Ovary (tissue), 9 donors: ENCODE measurements around the gene CLDN4. TPM values are rescaled to one million over a fixed set of nuclear protein-coding genes. Genes with fewer than 3 reads are reported as not detected.

Experiments
- DNase-seq, 5 donors: peaks; one replicate each; pipeline ENCODE4 v3.0.0-alpha.2; 2019 to 2020
- H3K27ac ChIP-seq, 2 donors: fragments of 200-600 bp; one replicate each; pipeline versions ENCODE4 v1.5.1 to v1.8.0; 2019 to 2022
- H3K27me3 ChIP-seq: fragments of 200-600 bp; one replicate; pipeline ENCODE4 v1.8.0; 2022
- H3K36me3 ChIP-seq: fragments of 200-600 bp; sonication (generic); one replicate; pipeline ENCODE4 v1.5.1; 2019
- H3K4me1 ChIP-seq: one replicate; pipeline ENCODE4 v1.8.1; 2013; ENCODE audit warnings: mild to moderate bottlenecking, moderate library complexity; ENCODE audit not compliant: insufficient read depth
- H3K4me3 ChIP-seq: fragments of 200-600 bp; sonication (generic); one replicate; pipeline ENCODE4 v1.5.1; 2017
- H3K9me3 ChIP-seq, 2 donors: fragments of 200-600 bp in 1 of 2; sonication (generic) in 1 of 2; one replicate each; pipeline versions ENCODE4 v1.5.1 to v1.8.1; 2013 to 2019; ENCODE audit warnings: mild to moderate bottlenecking in 1 of 2, moderate library complexity in 1 of 2
- EP300 ChIP-seq: sonication (generic); formaldehyde crosslinking; IDR thresholded peaks from one replicate; pipeline ENCODE4 v1.6.1; 2017; ENCODE audit warnings: antibody characterized with exemption
- POLR2A ChIP-seq: fragments of 450-650 bp; IDR thresholded peaks from one replicate; pipeline ENCODE4 v1.6.1; 2017; ENCODE audit warnings: antibody characterized with exemption, mild to moderate bottlenecking, moderate library complexity
- WGBS, 3 donors: extraction: QIAGEN DNeasy Blood & Tissue Kit in 1 of 3; methylation state at CpG; one replicate each; pipeline versions ENCODE4 v1.1.5 to v1.1.7; 2013 to 2017; 5-methylcytosine and 5-hydroxymethylcytosine counted together
- intact Hi-C, 4 donors: fragments of 100-400 bp; cut with DNase I; formaldehyde crosslinking; loops; one replicate each; pipeline versions ENCODE4 v1.11.0 to v1.15.1; 2022 to 2023
- polyA plus RNA-seq, 2 donors: library from polyadenylated mRNA; stranded (reverse); fragments of 200-250 nt in 1 of 2; fragments of 350-450 nt in 1 of 2; fragmentation: Illumina TruSeq in 1 of 2; extraction: RNeasy Lipid Tissue Mini Kit (QIAGEN cat#74804) in 1 of 2; gene quantifications; one replicate each; pipeline ENCODE4 v1.2.3, GENCODE V29; 2013 to 2014
- total RNA-seq, 7 donors: library from RNA; depleted of rRNA in 2 of 7; stranded (reverse); fragments of >200 nt in 2 of 7; fragmentation: NEBNext Ultra II Directional in 3 of 7; extraction: Animal tissue kit (Norgen Biotek cat#: 25700) in 3 of 7; gene quantifications; one replicate each; pipeline versions ENCODE4 v1.1.0 to v1.2.4, GENCODE V29; 2016 to 2023
- TF ChIP-seq, protein P1 (sequence below), 3 donors: fragments of 450-650 bp in 2 of 3; fragments of 200-600 bp in 1 of 3; IDR thresholded peaks; one replicate each; pipeline versions ENCODE4 v1.5.1 to v1.8.0; 2016 to 2022; ENCODE audit warnings: antibody characterized with exemption in 3 of 3, mild to moderate bottlenecking in 1 of 3
- donor health status: DM: no; HTN: no; CAD: no; lungs with moderate emphysema.
- donor health status: DM: no; HTN: no; CAD: no.
- donor health status: Bipolar disorder and iron deficiency.
- donor health status: DM: yes; HTN: yes; CAD: no.
- donor health status: DM: no; HTN: no; CAD: no.
- donor health status: DM: yes; HTN: yes; CAD: no.

CLDN4 gene
- total and polyA plus RNA-seq, 9 donors: 0.27 to 240 (median 6.6) TPM; not detected in 1

DNA sequence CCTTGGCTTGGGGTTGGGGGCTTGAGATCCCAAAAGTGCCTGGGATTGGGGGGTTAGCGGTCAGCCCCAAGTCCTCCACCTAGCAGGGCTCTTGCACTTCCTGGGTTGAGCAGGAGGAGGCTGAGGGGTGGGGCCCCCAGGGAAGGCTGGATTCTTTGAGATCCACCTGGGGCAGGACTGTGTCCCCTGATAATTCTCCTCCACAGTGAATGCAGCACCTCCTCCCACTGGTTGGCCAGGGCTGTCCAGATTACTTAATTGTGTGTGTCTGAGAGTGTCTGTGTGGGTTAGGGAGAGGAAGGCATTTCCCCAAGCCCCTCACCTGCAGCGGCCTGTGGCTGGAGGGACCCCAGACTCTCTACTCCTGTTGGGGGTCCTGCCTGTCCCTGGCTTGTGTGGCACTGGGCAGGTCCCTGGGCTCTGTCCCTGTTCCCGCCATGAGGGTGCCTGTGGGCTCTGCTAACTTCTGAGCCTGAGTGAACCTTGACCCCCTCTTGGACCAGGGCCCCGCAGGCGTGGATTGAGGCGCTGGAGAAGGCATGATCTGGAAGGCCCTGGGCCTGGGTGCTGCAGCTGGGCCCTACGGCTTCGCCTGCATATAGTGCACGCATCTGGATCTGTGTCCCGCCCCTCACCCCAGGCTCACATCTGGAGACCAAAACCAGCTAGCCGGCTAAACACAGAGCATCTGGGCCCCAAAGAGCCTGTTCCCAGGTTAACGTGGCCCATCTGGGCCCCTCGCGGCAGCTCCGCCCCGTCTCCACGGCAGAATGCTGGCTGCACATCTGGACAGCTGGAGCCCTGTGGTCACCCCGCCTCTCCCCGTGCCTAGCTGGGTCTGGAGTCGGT, 40.6 kb downstream of the CLDN4 start:
- 54 to 62% (median 56%) methylated on average over 19 to 20 of the region's 20 CpGs for WGBS, 3 donors
- no peaks in the 10 kb centered on the region for H3K9me3 ChIP-seq
- TF ChIP-seq, protein P1, sequence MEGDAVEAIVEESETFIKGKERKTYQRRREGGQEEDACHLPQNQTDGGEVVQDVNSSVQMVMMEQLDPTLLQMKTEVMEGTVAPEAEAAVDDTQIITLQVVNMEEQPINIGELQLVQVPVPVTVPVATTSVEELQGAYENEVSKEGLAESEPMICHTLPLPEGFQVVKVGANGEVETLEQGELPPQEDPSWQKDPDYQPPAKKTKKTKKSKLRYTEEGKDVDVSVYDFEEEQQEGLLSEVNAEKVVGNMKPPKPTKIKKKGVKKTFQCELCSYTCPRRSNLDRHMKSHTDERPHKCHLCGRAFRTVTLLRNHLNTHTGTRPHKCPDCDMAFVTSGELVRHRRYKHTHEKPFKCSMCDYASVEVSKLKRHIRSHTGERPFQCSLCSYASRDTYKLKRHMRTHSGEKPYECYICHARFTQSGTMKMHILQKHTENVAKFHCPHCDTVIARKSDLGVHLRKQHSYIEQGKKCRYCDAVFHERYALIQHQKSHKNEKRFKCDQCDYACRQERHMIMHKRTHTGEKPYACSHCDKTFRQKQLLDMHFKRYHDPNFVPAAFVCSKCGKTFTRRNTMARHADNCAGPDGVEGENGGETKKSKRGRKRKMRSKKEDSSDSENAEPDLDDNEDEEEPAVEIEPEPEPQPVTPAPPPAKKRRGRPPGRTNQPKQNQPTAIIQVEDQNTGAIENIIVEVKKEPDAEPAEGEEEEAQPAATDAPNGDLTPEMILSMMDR (IDR thresholded peaks at IDR 0.05): no peak
- no peak for TF ChIP-seq EP300
- no peak for TF ChIP-seq POLR2A
- intact Hi-C loops: no loop called here
- peaks cover 1% of the 10 kb centered on the region for H3K4me1 ChIP-seq
- no peaks in the 10 kb centered on the region for H3K36me3 ChIP-seq
- H3K4me3 ChIP-seq: no peak overlapping the region
- peak in 2 of 5 donors; percentile 23 to 65 for DNase-seq
- H3K27ac ChIP-seq: no peak overlapping the region
- H3K27me3 ChIP-seq: no peaks in the 10 kb centered on the region

DNA sequence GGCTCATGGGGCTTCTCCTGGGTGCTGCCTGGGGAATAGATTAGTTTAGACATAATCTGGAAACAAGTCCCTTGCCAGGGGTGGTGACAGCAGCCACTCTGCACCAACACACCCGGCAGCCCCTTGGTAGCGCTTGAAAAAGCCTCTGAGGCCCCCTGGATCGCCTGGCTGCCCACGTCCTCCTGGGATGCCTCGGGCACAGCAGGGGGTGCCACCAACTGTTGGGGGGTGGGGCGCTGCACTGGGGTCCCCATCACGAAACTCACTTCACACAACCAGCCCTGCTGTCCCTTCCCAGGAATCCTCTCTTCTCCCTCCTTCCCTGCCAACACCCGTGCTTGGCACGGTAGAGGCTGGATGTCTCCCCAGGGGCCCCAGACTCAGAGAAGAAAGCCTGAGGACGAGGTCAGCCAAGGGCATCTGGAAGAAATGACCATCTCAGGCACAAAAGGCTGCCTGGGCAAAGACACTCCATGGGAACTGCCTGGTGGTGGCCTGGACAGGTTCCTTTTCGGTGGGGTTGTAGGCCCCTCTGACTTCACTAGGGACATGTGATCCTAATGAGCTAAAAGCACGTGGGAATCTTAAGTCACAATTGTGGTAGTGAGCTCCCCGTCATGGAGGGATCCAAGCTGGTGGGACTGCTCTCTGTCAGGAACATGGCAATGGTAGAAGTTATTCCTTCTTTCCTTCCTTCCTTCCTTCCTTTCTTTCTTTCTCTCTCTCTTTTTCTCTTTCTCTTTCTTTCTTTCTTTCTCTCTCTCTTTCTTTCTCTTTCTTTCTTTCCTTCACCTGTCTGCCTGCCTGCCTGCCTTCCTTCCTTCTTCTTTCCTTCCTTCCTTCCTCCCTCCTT, 41.5 kb downstream of the CLDN4 start:
- 79 to 85% (median 84%) methylated on average over 13 of the region's 13 CpGs for WGBS, 3 donors
- H3K36me3 ChIP-seq: no peaks in the 10 kb centered on the region
- H3K4me1 ChIP-seq: peaks cover 1% of the 10 kb centered on the region
- no peak for TF ChIP-seq EP300
- TF ChIP-seq POLR2A: no peak
- TF ChIP-seq, protein P1 (IDR thresholded peaks at IDR 0.05): no peak
- H3K27me3 ChIP-seq: no peaks in the 10 kb centered on the region
- H3K9me3 ChIP-seq: no peaks in the 10 kb centered on the region
- no peak overlapping the region for H3K4me3 ChIP-seq
- DNase-seq: no peak
- intact Hi-C loops: no loop called here
- H3K27ac ChIP-seq: no peak overlapping the region

DNA sequence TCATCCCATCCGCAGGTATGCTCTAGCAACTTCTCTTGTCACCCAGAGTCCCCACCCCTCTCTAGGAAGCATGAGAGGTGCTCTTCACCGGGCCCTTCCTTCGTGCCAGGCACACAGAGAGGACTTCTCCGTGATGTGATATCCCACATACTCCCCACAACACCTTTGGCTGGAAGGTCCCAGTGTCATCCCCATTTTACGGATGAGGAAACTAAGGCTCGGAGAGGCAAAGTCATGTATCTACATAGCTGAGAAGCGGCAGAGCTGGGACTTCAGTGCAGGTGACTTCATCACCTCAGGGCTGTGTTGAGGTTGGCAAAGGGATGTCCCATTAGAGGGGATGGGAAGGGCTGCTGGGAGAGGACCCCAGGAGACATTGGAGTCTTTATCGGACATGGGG, 45.6 kb downstream of the CLDN4 start:
- no peaks in the 10 kb centered on the region for H3K9me3 ChIP-seq
- H3K4me1 ChIP-seq: no peaks in the 10 kb centered on the region
- no peak for DNase-seq
- H3K36me3 ChIP-seq: no peaks in the 10 kb centered on the region
- TF ChIP-seq, protein P1 (IDR thresholded peaks at IDR 0.05): no peak
- TF ChIP-seq EP300 (no peak), POLR2A (no peak)
- H3K27ac ChIP-seq: no peak overlapping the region
- H3K27me3 ChIP-seq: no peaks in the 10 kb centered on the region
- 92 to 97% (median 92%) methylated on average over 8 of the region's 8 CpGs for WGBS, 3 donors
- intact Hi-C loops: no loop called here
- no peak overlapping the region for H3K4me3 ChIP-seq

DNA sequence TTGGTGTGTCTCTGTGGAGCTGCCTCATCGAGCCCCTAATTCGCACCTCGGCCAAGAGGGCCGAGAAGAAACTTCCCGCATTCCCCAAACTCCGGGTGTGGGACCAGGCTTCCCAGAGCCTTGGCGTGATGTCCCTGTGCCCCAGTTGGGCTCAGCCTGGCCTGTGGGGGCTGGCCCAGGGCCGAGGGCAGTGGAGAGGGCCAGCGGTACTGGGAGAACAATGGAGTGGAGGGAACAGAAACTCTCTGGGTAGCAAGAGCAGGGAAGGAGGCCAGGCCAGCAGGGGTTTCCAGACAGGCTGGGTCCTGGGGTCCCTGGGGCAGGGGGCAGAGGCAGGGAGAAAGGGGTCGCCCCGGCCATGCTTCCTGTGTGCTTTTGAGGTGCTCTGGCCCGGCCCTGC, 46.2 kb downstream of the CLDN4 start:
- Histone ChIP-seq H3K9me3 (no peaks in the 10 kb centered on the region), H3K4me3 (no peak overlapping the region), H3K27me3 (no peaks in the 10 kb centered on the region), H3K36me3 (no peaks in the 10 kb centered on the region), H3K4me1 (no peaks in the 10 kb centered on the region), H3K27ac (no peak overlapping the region)
- no peak for DNase-seq
- WGBS, 3 donors: 86 to 89% (median 86%) methylated on average over 10 to 12 of the region's 12 CpGs
- intact Hi-C loops: no loop called here
- TF ChIP-seq EP300 (no peak), POLR2A (no peak)
- TF ChIP-seq, protein P1 (IDR thresholded peaks at IDR 0.05): no peak
